Measurements from ENCODE around the gene RB1.

RB1 gene

GRCh38 chr13:48303359-48304142 lies at the start of gene RB1:
RB1 (plus strand) TSS chr13:48303751; CDS start chr13:48303913, 162 bp downstream.
- peak; percentile 90 for DNase-seq

DNA sequence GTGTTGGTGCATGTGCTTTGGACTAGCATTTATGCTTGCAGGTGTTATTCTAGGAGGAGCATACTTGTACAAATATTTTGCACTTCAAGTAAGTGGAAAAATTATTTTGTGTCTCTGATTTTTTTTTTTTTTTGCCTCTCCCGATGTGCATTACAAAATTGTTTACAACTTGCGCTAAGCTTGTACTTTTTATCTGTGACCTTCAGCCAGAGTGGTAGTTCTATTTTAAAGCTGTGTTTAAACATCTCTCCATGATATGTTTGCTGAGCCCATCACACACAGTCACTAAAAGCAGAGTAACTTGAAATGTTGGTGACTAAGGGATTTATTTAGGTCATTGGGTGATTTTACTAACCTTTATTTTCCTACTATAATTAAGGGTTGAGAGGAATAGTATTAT lies 49.7 kb upstream of the RB1 start:
- no peak for DNase-seq

GRCh38 chr13:48255090-48255489 lies 48.5 kb upstream of the RB1 start:
- no peak for DNase-seq

- DNase-seq: no peak
These were observed 47.6 kb upstream of the RB1 start for GRCh38 chr13:48255954-48256353.

DNA sequence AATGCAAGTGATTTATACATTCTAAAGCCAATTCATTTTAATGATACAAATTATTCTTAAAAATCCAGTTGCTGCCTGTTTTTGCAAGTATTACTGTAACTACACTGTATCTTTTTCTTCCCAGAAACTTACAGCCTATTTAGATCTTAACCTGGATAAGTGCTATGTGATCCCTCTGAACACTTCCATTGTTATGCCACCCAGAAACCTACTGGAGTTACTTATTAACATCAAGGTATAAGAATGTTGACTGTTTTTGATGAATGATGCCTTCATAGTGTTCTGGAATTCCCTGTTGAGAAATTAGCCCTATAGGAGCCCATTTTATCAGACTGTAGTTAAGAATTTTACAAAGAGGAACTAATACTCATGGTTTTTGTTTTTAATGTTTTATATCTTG lies 45.5 kb upstream of the RB1 start:
- DNase-seq: no peak

- DNase-seq: no peak
These were observed 45.1 kb upstream of the RB1 start for GRCh38 chr13:48258430-48258829.

DNA sequence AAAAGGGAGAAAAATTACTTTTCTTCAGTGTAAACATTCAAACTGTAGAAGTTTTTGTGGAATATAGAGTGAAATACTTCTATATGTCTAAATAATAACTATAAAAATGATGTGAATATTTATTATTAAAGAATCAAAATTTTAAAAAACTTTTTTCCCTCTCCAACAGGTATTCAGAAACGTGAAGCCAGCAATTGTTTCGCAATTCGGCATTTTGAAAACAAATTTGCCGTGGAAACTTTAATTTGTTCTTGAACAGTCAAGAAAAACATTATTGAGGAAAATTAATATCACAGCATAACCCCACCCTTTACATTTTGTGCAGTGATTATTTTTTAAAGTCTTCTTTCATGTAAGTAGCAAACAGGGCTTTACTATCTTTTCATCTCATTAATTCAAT lies 42.6 kb upstream of the RB1 start:
- no peak for DNase-seq

- DNase-seq: no peak
These were observed 40.4 kb upstream of the RB1 start for GRCh38 chr13:48263196-48263595.

GRCh38 chr13:48264058-48264457 lies 39.5 kb upstream of the RB1 start:
- no peak for DNase-seq

GRCh38 chr13:48265217-48265815 lies 38.2 kb upstream of the RB1 start:
- DNase-seq: no peak

DNA sequence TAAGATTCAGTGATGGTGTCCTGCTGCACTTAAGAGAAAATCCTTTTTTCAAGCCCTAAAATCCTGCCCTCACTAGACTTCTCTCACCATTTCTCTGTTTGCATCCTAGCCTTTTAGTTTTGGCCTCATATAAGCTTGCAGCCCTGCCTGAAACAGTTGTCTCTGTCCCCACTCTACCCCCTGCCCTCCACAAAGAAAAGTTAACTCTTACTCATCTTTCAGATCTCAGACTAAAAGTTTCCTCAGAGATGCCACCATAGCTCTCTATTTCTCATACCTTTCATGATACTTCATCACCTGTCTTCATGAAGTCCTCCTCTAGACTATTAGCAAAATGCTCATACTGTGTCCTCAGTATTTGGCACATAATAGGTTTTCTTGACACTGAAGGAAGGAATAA lies 37.4 kb upstream of the RB1 start:
- DNase-seq: no peak

DNA sequence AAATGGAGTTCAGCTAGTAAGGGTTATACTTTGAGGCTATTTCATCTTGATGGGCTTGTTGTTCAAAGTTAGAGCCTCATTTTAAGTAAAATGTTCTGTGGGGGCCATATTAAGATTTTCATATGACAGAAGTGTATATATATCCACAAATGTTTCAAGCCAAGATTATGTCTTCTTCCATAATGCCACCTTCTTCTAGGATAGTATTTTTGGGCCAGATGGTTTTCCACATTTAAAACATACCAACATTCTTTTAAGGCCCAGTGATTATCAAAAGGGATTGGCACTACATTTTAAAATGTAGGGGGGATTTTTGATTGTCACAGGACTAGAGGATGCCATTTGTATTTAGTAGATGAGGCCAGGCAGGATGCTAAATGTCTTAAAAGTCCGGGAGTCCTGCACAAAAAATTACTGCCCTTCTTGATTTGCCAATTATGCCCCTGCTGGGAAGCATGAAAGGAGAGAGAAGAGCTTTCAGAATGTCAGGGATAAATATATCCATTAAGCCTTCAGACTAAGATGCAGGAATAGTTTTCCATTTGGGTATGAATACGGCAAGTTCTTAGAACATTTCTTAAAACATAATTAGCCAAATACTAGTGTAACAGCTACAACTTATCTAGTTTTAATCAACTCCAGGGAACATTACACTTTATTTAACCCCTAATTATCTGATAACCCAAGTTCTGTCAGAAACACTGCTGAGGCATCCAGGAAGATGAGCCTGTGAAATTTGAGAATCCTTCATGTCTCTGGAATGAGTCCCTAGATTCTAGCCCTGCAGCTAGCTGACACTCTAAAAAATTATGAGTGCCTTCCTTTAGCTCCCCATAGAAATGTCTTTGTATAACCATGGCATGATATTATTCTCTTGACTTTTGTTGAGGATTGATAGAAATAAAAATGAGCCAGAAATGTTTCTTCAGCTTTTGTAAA lies 36.6 kb upstream of the RB1 start:
- no peak for DNase-seq

DNA sequence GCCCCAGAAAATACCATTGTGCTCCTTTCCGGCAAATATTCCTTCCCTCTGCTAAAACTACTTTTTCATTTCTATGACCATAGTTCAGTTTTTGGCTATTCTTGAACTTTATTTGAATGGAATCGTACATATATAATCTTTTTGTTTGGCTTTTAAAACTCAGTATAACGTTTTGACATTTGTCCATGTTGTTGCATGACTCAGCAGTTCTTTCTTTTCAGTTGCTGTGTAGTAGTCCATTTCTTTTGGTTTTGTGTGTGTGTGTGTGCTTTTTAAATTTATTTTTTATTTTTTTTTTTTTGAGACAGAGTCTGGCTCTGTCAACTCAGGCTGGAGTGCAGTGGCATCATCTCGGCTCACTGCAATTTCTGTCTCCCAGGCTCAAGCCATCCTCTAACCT lies 35.5 kb upstream of the RB1 start:
- no peak for DNase-seq

DNA sequence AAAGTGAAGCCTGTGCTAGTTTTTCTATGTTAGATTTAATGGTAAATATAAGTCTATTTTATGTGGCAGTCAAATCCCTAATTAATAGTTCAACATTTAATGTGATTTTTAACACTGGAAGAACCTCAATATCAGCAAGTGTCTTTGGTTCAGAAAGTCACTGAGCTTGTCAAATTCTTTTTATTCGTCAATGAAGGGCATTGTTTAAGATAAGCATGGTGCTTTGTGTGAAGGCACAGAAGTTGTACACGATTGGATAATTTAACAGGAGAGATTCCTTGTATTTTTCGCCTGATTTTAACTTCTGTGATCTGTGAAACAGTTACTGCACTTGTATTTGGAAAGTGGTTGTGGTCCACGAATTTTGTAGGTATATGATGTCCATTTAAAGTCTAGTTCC lies 30.2 kb upstream of the RB1 start:
- DNase-seq: no peak

DNA sequence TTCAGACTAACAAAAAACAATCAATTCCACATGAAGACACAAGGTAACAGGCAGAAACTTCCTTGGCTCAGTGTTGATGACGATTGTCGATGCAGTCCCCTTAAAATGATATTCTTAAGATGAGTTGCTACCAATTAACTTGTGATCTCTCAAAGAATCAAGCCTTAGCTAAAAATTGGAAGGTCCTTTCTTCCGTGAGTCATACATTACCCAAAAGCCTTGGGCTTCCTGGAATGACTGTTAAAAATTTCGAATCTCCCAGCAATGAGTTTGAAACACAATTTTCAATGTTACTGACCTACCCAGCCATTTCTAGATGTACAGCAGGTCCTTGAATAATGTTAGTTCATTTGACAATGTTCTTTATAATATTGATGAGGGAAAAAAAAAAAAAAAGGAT lies 28.0 kb upstream of the RB1 start:
- no peak for DNase-seq

DNA sequence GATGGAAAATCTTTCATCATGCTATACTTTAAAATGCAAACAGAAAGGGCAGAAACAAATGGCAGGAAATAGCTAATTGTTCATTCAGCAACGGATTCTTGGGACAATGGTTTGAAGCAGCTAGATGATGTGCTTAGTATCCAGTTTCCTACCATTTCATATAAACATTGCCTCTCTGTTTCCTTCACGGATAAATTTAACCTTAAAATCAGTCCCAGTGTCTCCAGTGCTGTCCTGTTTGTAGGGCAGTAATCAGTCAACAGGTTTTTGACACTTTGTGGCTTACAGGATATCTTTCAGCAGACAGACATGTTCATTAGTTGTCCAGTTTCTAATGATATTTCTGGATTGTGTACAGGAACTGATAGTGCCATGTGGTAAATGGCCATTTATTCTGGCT lies 24.7 kb upstream of the RB1 start:
- no peak for DNase-seq

GRCh38 chr13:48281556-48281955 lies 22.0 kb upstream of the RB1 start:
- no peak for DNase-seq

DNA sequence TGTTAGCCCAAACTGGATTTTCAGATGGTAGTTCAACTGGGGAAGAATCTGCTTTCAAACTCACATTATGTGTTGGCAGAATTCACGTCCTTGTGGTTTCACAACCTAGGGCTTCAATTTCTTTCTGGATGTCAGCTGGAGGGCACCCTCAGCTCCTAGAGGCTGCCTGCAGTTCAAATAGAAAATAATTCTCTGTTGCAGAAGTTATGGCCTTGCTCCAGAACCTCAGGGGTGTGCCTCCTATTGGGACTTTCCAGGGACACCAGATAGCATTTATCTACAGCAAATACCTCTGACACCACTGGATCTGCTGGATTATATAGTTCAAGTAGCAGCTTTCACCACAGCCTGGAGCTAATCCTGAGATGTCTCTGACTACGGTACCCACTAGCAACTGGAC lies 11.8 kb upstream of the RB1 start:
- peak; percentile 9 for DNase-seq

DNA sequence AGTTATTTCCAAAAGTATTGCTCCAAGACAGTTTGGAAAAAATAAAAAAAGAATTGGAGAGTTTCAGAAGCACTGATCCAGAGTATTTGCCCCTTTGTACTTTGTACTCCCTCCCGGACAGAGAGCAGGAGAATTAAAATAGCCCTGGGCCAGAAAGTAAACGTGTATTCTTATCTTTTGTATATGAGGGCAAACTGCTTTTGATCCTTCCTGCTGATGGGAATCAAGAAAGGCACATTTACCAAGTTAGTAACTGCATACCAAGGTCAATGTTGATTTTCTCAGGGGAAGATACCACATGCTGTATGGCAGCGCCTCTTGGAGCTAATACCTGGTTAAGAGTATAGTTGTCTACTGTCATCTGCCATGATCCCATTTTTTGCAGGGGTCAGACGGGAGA lies 10.9 kb upstream of the RB1 start:
- DNase-seq: no peak

DNA sequence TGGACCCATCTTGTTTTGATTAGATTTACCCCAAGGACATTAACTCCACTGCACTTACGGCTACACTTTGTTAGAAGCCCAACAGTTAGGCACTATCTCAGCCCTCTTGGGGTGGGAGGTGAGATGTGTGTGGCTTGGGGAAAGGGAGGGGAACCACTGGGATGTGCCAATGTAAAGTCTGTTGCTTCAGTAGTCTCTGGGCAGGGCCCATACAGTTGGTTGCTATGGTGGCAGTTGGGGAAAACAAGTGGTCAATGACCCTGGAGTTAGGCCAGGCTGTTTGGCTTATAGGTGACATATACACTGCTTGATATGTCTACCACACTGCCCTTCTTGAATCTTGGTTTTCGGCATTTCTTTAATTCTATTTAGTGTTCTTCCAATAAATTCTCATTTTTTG lies 8.9 kb upstream of the RB1 start:
- DNase-seq: no peak

DNA sequence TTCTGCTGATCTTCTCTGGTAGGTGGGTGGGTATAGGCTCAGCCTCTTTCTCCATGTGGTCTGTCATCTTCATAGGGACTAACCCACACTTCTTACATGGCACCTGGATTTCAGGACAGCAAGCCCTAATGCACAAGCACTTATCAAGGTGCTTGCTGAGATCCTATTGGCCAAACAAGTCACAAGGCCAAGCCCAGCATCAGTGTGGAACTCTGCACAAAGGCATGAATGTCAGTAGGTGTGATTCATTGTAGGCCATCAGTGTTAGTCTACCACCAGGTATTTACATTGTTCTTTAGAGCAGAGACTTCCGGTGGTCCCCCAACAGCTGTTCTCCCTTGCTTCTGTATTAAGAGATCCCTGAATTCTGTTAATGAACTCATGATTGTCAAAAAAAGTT lies 8.3 kb upstream of the RB1 start:
- no peak for DNase-seq

GRCh38 chr13:48296528-48296927 lies 7.0 kb upstream of the RB1 start:
- no peak for DNase-seq

- DNase-seq: no peak
These were observed 6.3 kb upstream of the RB1 start for GRCh38 chr13:48297131-48297786.

Data from RPMI8226 (cell line).